ENCODE data around the gene WSB2. TPM values are rescaled to one million over a fixed set of nuclear protein-coding genes. Genes with fewer than 3 reads are reported as not detected.
"Not testable (repeated sequence)": the region's sequence is repeated elsewhere in the genome, so short reads cannot be mapped to it uniquely, and the experiment has no call there.

WSB2 gene
- total and polyA plus RNA-seq, 4 donors: 20.4 to 41.7 (median 28.3) TPM

GRCh38 chr12:118082161-118082560 lies 21.2 kb upstream of the WSB2 start:
- whole genome bisulfite sequencing: 86% methylated on average over 9 of the region's 9 CpGs
- no peaks in the 10 kb centered on the region for H3K4me1 ChIP-seq (ENCODE audit: control insufficient read depth in 4 of 4, insufficient read depth in 4 of 4, low read length in 3 of 4)
- TF ChIP-seq RXRA (IDR thresholded peaks at IDR 0.05) (no peak), FOXA2 (IDR thresholded peaks at IDR 0.05) (no peak), EGR1 (IDR thresholded peaks at IDR 0.05; ENCODE audit: low read depth in 2 of 2) (no peak), NR2F2 (IDR thresholded peaks at IDR 0.05) (no peak), JUND (IDR thresholded peaks at IDR 0.05) (no peak)

GRCh38 chr12:118081521-118081920 lies 20.5 kb upstream of the WSB2 start:
- DNase-seq (ENCODE audit: low spot score); H3K36me3 ChIP-seq (ENCODE audit: control insufficient read depth in 4 of 4, insufficient read depth in 3 of 4, low read depth in 1 of 4, low read length in 3 of 4); H3K4me3 ChIP-seq (ENCODE audit: low read depth in 1 of 3, low read length in 3 of 3); H3K4me1 ChIP-seq (ENCODE audit: control insufficient read depth in 4 of 4, insufficient read depth in 4 of 4, low read length in 3 of 4); H3K9ac ChIP-seq (ENCODE audit: low read depth in 1 of 2, low read length in 2 of 2); H3K27ac ChIP-seq (ENCODE audit: low read depth in 1 of 2, low read length in 2 of 2); H3K27me3 ChIP-seq (ENCODE audit: control insufficient read depth in 4 of 4, insufficient read depth in 4 of 4, low read length in 3 of 4); H3K9me3 ChIP-seq (ENCODE audit: control insufficient read depth in 4 of 4, low read length in 3 of 4): not testable (repeated sequence)
- 98% methylated on average over 9 of the region's 9 CpGs for WGBS

More at GRCh38 chr12:118082161-118082560, 21.2 kb upstream of the WSB2 start:
- Histone ChIP-seq H3K36me3 (ENCODE audit: control insufficient read depth in 4 of 4, insufficient read depth in 3 of 4, low read depth in 1 of 4, low read length in 3 of 4) (peaks cover 3 to 5% (median 4%) of the 10 kb centered on the region in 4 donors), H3K4me3 (ENCODE audit: low read depth in 1 of 3, low read length in 3 of 3) (no peak overlapping the region), H3K27ac (ENCODE audit: low read depth in 1 of 2, low read length in 2 of 2) (no peak overlapping the region), H3K9ac (ENCODE audit: low read depth in 1 of 2, low read length in 2 of 2) (no peak overlapping the region), H3K9me3 (ENCODE audit: control insufficient read depth in 4 of 4, low read length in 3 of 4) (peaks cover 0 to 3% (median 0%) of the 10 kb centered on the region in 4 donors), H3K27me3 (ENCODE audit: control insufficient read depth in 4 of 4, insufficient read depth in 4 of 4, low read length in 3 of 4) (no peaks in the 10 kb centered on the region)
- DNase-seq (ENCODE audit: low spot score): no peak

- Histone ChIP-seq H3K27me3 (ENCODE audit: control insufficient read depth in 4 of 4, insufficient read depth in 4 of 4, low read length in 3 of 4) (no peaks in the 10 kb centered on the region), H3K4me1 (ENCODE audit: control insufficient read depth in 4 of 4, insufficient read depth in 4 of 4, low read length in 3 of 4) (no peaks in the 10 kb centered on the region), H3K9ac (ENCODE audit: low read depth in 1 of 2, low read length in 2 of 2) (no peak overlapping the region), H3K4me3 (ENCODE audit: low read depth in 1 of 3, low read length in 3 of 3) (no peak overlapping the region), H3K36me3 (ENCODE audit: control insufficient read depth in 4 of 4, insufficient read depth in 3 of 4, low read depth in 1 of 4, low read length in 3 of 4) (peaks cover 3 to 5% (median 3%) of the 10 kb centered on the region in 4 donors), H3K27ac (ENCODE audit: low read depth in 1 of 2, low read length in 2 of 2) (no peak overlapping the region), H3K9me3 (ENCODE audit: control insufficient read depth in 4 of 4, low read length in 3 of 4) (peaks cover 0 to 3% (median 0%) of the 10 kb centered on the region in 4 donors)
- DNase-seq (ENCODE audit: low spot score): no peak
- TF ChIP-seq FOXA1 (IDR thresholded peaks at IDR 0.05) (no peak), CTCF (IDR thresholded peaks at IDR 0.05; ENCODE audit: low read depth, low read length, missing input control) (no peak), HNF4A (conservative IDR thresholded peaks at IDR 0.05) (no peak), MAX (IDR thresholded peaks at IDR 0.05) (no peak), EGR1 (IDR thresholded peaks at IDR 0.05; ENCODE audit: low read depth in 2 of 2) (no peak)
- WGBS: 94% methylated on average over 4 of the region's 4 CpGs
These were observed 12.8 kb upstream of the WSB2 start for GRCh38 chr12:118073768-118074167.

- Histone ChIP-seq H3K9me3 (ENCODE audit: control insufficient read depth in 4 of 4, low read length in 3 of 4) (no peaks in the 10 kb centered on the region), H3K36me3 (ENCODE audit: control insufficient read depth in 4 of 4, insufficient read depth in 3 of 4, low read depth in 1 of 4, low read length in 3 of 4) (peaks cover 0 to 3% (median under 1%) of the 10 kb centered on the region in 4 donors), H3K4me3 (ENCODE audit: low read depth in 1 of 3, low read length in 3 of 3) (no peak overlapping the region), H3K27ac (ENCODE audit: low read depth in 1 of 2, low read length in 2 of 2) (no peak overlapping the region), H3K4me1 (ENCODE audit: control insufficient read depth in 4 of 4, insufficient read depth in 4 of 4, low read length in 3 of 4) (no peaks in the 10 kb centered on the region), H3K27me3 (ENCODE audit: control insufficient read depth in 4 of 4, insufficient read depth in 4 of 4, low read length in 3 of 4) (no peaks in the 10 kb centered on the region), H3K9ac (ENCODE audit: low read depth in 1 of 2, low read length in 2 of 2) (no peak overlapping the region)
- DNase-seq (ENCODE audit: low spot score): no peak
- 93% methylated on average over 3 of the region's 3 CpGs for WGBS
- TF ChIP-seq HNF4G (IDR thresholded peaks at IDR 0.05) (no peak), YY1 (IDR thresholded peaks at IDR 0.05) (no peak), FOXA1 (IDR thresholded peaks at IDR 0.05) (no peak), FOXA2 (IDR thresholded peaks at IDR 0.05) (no peak), ZBTB33 (IDR thresholded peaks at IDR 0.05) (no peak), SP1 (IDR thresholded peaks at IDR 0.05) (no peak), REST (IDR thresholded peaks at IDR 0.05) (no peak), JUND (IDR thresholded peaks at IDR 0.05) (no peak), CTCF (IDR thresholded peaks at IDR 0.05; ENCODE audit: low read depth, low read length, missing input control) (no peak), RXRA (IDR thresholded peaks at IDR 0.05) (no peak)
These were observed 9.7 kb upstream of the WSB2 start for GRCh38 chr12:118070650-118071049.

Data from liver (tissue), 9 donors.